AG04449 (cell line): Measurements from ENCODE around the gene TMBIM6.

Experiments used
- CTCF ChIA-PET: fragments of 350-600 bp; formaldehyde crosslinking; extraction: SDS; loops from one replicate; lab custom pipeline; 2021; ENCODE audit warnings: antibody characterized with exemption; lab: Yijun Ruan, JAX
- POLR2A ChIA-PET: fragments of 400-600, 350-600 bp; formaldehyde crosslinking; extraction: SDS; loops from one replicate; lab custom pipeline; 2020; ENCODE audit warnings: antibody characterized with exemption, inconsistent platforms; lab: Yijun Ruan, JAX
- DNase-seq: peaks from one replicate; pipeline ENCODE4 v3.0.0-alpha.2; 2010; ENCODE audit warnings: low read depth, low spot score
- H3K4me3 ChIP-seq: 2 replicates; pipeline ENCODE4 v1.5.1; 2011; ENCODE audit warnings: low read depth, mild to moderate bottlenecking, control low read depth, low read length
- CTCF ChIP-seq: IDR thresholded peaks from one replicate; pipeline ENCODE4 v1.5.1; 2011; ENCODE audit warnings: mild to moderate bottlenecking, moderate library complexity, low read length, control low read depth, inconsistent platforms; ENCODE audit not compliant: insufficient read depth; ENCODE audit errors: missing control alignments

The TMBIM6 gene

GRCh38 chr12:49811136-49811535 lies 69.8 kb downstream of the TMBIM6 start:
- no peak for DNase-seq
- no peak overlapping the region for H3K4me3 ChIP-seq
- ChIA-PET CTCF (interaction anchor here (1.0 to 1.8 kb wide), 5 partner anchors 14 to 135 kb away, joined by 3 to 6 read pairs (median 5); partner anchors contain the start of gene TMBIM6), POLR2A (no interaction called here)
- no peak for TF ChIP-seq CTCF

GRCh38 chr12:49811961-49812401 lies 70.6 kb downstream of the TMBIM6 start:
- H3K4me3 ChIP-seq: no peak overlapping the region
- CTCF ChIA-PET: interaction anchor here (0.7 to 1.2 kb wide), 4 partner anchors 15 to 71 kb away, joined by 3 read pairs; partner anchors contain the start of gene TMBIM6
- DNase-seq: no peak

GRCh38 chr12:49813131-49813530 lies 71.8 kb downstream of the TMBIM6 start:
- H3K4me3 ChIP-seq: no peak overlapping the region
- TF ChIP-seq CTCF: no peak
- no peak for DNase-seq
- ChIA-PET POLR2A (no interaction called here), CTCF (interaction anchor here (1.0 kb wide), 1 partner anchor 14 kb away, joined by 3 read pairs; no protein-coding TSS in a partner anchor)

More at GRCh38 chr12:49811961-49812401, 70.6 kb downstream of the TMBIM6 start:
- POLR2A ChIA-PET: no interaction called here
- no peak for TF ChIP-seq CTCF
